ENCODE measurements around the gene PLSCR1. TPM values are rescaled to one million over a fixed set of nuclear protein-coding genes. Genes with fewer than 3 reads are reported as not detected.

Gene PLSCR1
- total RNA-seq, 1 experiment from 2014 or later: 62.8 TPM

- Mint-ChIP-seq H3K4me3 (ENCODE audit: unreplicated experiment) (no peak overlapping the region), H3K27ac (ENCODE audit: low read depth, unreplicated experiment) (no peak overlapping the region), H3K27me3 (ENCODE audit: insufficient read depth, unreplicated experiment) (no peaks in the 10 kb centered on the region), H3K36me3 (ENCODE audit: insufficient read depth, unreplicated experiment) (no peaks in the 10 kb centered on the region), H3K4me1 (ENCODE audit: insufficient read depth, unreplicated experiment) (peaks cover 27% of the 10 kb centered on the region), H3K9me3 (ENCODE audit: unreplicated experiment) (no peaks in the 10 kb centered on the region)
- ChIA-PET CTCF (interaction anchor here (0.6 kb wide), 1 partner anchor 15 kb away, joined by 3 read pairs; no protein-coding TSS in a partner anchor), POLR2A (interaction anchor here (0.7 kb wide), 1 partner anchor 30 kb away, joined by 3 read pairs; no protein-coding TSS in a partner anchor)
- no TSS peak for BruUV-seq (replicated peaks)
- intact Hi-C loops (cut with micrococcal nuclease): no loop called here
- DNase-seq (ENCODE audit: unreplicated experiment): no peak
- no peak for TF ChIP-seq CTCF (IDR thresholded peaks at IDR 0.05; ENCODE audit: unreplicated experiment)
Measured at GRCh38 chr3:146547235-146547835, 2.9 kb upstream of the PLSCR1 start.

- H3K4me1 Mint-ChIP-seq (ENCODE audit: insufficient read depth, unreplicated experiment): peaks cover 34% of the 10 kb centered on the region
- ChIA-PET POLR2A (interaction anchor here (4.4 kb wide), 1 partner anchor 12 kb away, joined by 33 read pairs; no protein-coding TSS in a partner anchor), CTCF (interaction anchor here (0.9 to 1.3 kb wide), 3 partner anchors 10 to 269 kb away, joined by 3 to 4 read pairs (median 4); no protein-coding TSS in a partner anchor)
- H3K36me3 Mint-ChIP-seq (ENCODE audit: insufficient read depth, unreplicated experiment): peaks cover 4% of the 10 kb centered on the region
- intact Hi-C loops (cut with micrococcal nuclease): no loop called here
- no peaks in the 10 kb centered on the region for H3K9me3 Mint-ChIP-seq (ENCODE audit: unreplicated experiment)
- no peak for TF ChIP-seq CTCF (IDR thresholded peaks at IDR 0.05; ENCODE audit: unreplicated experiment)
- H3K27ac Mint-ChIP-seq (ENCODE audit: low read depth, unreplicated experiment): no peak overlapping the region
- no peaks in the 10 kb centered on the region for H3K27me3 Mint-ChIP-seq (ENCODE audit: insufficient read depth, unreplicated experiment)
- no peak for DNase-seq (ENCODE audit: unreplicated experiment)
- no TSS peak for BruUV-seq (replicated peaks)
- H3K4me3 Mint-ChIP-seq (ENCODE audit: unreplicated experiment): no peak overlapping the region
Measured at GRCh38 chr3:146546366-146546965, 2.1 kb upstream of the PLSCR1 start.

DNA sequence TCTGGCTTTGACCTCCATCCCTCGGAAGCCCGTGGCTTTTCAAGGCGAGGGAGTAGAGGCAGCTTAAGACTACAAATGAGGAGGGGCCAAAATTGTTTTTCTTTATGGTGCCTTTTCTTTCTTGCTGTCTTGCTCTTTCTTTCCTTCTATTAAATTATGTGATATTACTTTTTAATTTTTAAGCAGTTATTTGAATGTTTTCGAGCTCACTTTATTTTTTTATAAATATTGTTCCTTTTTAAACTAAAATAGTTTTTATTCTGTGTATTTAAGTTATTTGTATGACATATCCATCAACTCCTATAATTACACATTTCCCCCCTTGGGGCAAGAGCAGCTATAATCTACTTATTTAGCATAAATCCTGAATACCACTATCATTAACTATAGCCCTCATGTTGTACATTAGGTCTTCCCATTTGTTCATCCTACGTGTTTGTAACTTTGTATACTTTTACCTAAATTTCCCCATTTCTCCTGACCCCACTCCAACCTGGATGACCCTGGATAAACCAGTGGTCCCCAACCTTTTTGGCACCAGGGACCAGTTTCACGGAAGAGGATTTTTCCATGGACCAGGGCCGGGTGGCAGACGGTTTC is 622 bp upstream of the PLSCR1 start:
- peak overlapping the region; percentile 79 for H3K4me3 Mint-ChIP-seq (ENCODE audit: unreplicated experiment)
- intact Hi-C loops (cut with micrococcal nuclease): loop anchor here (2.0 to 5.0 kb wide), 2 partner anchors 32 to 42 kb away; no protein-coding TSS in a partner anchor
- TF ChIP-seq CTCF (IDR thresholded peaks at IDR 0.05; ENCODE audit: unreplicated experiment): no peak
- no peaks in the 10 kb centered on the region for H3K27me3 Mint-ChIP-seq (ENCODE audit: insufficient read depth, unreplicated experiment)
- H3K27ac Mint-ChIP-seq (ENCODE audit: low read depth, unreplicated experiment): peak overlapping the region; percentile 96
- BruUV-seq (replicated peaks): TSS peak; percentile 82
- ChIA-PET POLR2A (interaction anchor here (0.6 to 4.4 kb wide), 24 partner anchors 9 to 388 kb away, joined by 3 to 33 read pairs (median 4); partner anchors contain the start of gene PLOD2), CTCF (interaction anchor here (0.6 to 3.3 kb wide), 13 partner anchors 24 to 96 kb away, joined by 3 to 13 read pairs (median 3); no protein-coding TSS in a partner anchor)
- no peak for DNase-seq (ENCODE audit: unreplicated experiment)
- H3K36me3 Mint-ChIP-seq (ENCODE audit: insufficient read depth, unreplicated experiment): peaks cover 16% of the 10 kb centered on the region
- H3K4me1 Mint-ChIP-seq (ENCODE audit: insufficient read depth, unreplicated experiment): peaks cover 29% of the 10 kb centered on the region
- H3K9me3 Mint-ChIP-seq (ENCODE audit: unreplicated experiment): no peaks in the 10 kb centered on the region

All from MCF 10A (cell line).